ENCODE data around the gene DIPK2B. TPM values are rescaled to one million over a fixed set of nuclear protein-coding genes. Genes with fewer than 3 reads are reported as not detected.

The DIPK2B gene
- total RNA-seq, 1 experiment from 2014 or later: not detected

DNA sequence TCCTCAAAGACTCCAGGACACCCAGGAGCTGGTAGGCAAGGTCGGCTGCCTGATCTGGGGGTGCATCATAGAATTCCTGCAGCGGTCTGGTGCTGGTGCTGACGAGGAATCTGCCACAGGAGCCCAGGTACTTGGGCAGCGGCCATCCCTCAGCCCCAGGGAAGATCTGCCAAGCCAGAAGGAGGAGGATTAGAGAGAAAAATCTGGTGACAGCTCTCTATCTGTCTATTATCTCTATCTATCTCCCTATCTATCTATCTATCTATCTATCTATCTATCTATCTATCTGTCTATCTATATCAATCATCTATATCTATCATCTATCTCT, 46.7 kb downstream of the DIPK2B start:
- POLR2A ChIA-PET: no interaction called here

More for the DNA sequence above, 46.7 kb downstream of the DIPK2B start:
- intact Hi-C loops (cut with micrococcal nuclease; ENCODE audit: unreplicated experiment) (no loop called here), in situ Hi-C loops (cut with HindIII; ENCODE audit: low pct_unique_long_range_greater_than_20kb, low sequenced_read_pairs) (no loop called here)
- H3K9me3 ChIP-seq (ENCODE audit: control insufficient read depth, insufficient read depth, low read depth, low read length): no peaks in the 10 kb centered on the region
- H3K4me3 ChIP-seq (ENCODE audit: low read depth in 2 of 2, low read length in 2 of 2): no peak overlapping the region
- H3K27me3 ChIP-seq (ENCODE audit: control insufficient read depth, insufficient read depth, low read length): no peaks in the 10 kb centered on the region
- no peaks in the 10 kb centered on the region for H3K4me1 ChIP-seq (ENCODE audit: control insufficient read depth, insufficient read depth, low read length)
- H3K36me3 ChIP-seq (ENCODE audit: control insufficient read depth, insufficient read depth, low read length): no peaks in the 10 kb centered on the region
- ATAC-seq: no peak
- CTCF ChIA-PET: interaction anchor here (0.7 kb wide), 1 partner anchor 36 kb away, joined by 4 read pairs; no protein-coding TSS in a partner anchor
- BruUV-seq (replicated peaks): no TSS peak
- no peak for DNase-seq (ENCODE audit: low read depth, low spot score)
- no peak overlapping the region for H3K27ac ChIP-seq (ENCODE audit: low read length)
- no peak for TF ChIP-seq SIN3A (IDR thresholded peaks at IDR 0.05; ENCODE audit: borderline replicate concordance, insufficient read depth, low read depth, low read length)
- no peak for TF ChIP-seq POLR2AphosphoS5 (IDR thresholded peaks at IDR 0.05; ENCODE audit: low read depth, low read length)
- TF ChIP-seq, protein P1, sequence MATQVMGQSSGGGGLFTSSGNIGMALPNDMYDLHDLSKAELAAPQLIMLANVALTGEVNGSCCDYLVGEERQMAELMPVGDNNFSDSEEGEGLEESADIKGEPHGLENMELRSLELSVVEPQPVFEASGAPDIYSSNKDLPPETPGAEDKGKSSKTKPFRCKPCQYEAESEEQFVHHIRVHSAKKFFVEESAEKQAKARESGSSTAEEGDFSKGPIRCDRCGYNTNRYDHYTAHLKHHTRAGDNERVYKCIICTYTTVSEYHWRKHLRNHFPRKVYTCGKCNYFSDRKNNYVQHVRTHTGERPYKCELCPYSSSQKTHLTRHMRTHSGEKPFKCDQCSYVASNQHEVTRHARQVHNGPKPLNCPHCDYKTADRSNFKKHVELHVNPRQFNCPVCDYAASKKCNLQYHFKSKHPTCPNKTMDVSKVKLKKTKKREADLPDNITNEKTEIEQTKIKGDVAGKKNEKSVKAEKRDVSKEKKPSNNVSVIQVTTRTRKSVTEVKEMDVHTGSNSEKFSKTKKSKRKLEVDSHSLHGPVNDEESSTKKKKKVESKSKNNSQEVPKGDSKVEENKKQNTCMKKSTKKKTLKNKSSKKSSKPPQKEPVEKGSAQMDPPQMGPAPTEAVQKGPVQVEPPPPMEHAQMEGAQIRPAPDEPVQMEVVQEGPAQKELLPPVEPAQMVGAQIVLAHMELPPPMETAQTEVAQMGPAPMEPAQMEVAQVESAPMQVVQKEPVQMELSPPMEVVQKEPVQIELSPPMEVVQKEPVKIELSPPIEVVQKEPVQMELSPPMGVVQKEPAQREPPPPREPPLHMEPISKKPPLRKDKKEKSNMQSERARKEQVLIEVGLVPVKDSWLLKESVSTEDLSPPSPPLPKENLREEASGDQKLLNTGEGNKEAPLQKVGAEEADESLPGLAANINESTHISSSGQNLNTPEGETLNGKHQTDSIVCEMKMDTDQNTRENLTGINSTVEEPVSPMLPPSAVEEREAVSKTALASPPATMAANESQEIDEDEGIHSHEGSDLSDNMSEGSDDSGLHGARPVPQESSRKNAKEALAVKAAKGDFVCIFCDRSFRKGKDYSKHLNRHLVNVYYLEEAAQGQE (IDR thresholded peaks at IDR 0.05; ENCODE audit: insufficient read depth in 1 of 2, low read depth in 2 of 2, low read length in 1 of 2): no peak
